HG02759 (cell line): Measurements from ENCODE around the gene ADGRD1.

Source experiments
- ATAC-seq: cut with Tn5 transposase; IDR thresholded peaks from one replicate; pipeline ENCODE4 v1.9.1; 2021; ENCODE audit warnings: mild to moderate bottlenecking, moderate library complexity; ENCODE audit not compliant: unreplicated experiment

Gene ADGRD1

GRCh38 chr12:131020326-131021153, 66.8 kb downstream of the ADGRD1 start:
- ATAC-seq, result no peak

- no peak for ATAC-seq
Measured at GRCh38 chr12:131021154-131021541, 67.4 kb downstream of the ADGRD1 start.

- ATAC-seq, result no peak
Measured at GRCh38 chr12:131024026-131024425, 70.3 kb downstream of the ADGRD1 start.

- ATAC-seq, result no peak
Measured at GRCh38 chr12:131024721-131025120, 71.0 kb downstream of the ADGRD1 start.

GRCh38 chr12:131025234-131025633, 71.5 kb downstream of the ADGRD1 start:
- ATAC-seq, result no peak

GRCh38 chr12:131025939-131026702, 72.4 kb downstream of the ADGRD1 start:
- ATAC-seq, result no peak

GRCh38 chr12:131026754-131027153, 73.0 kb downstream of the ADGRD1 start:
- no peak for ATAC-seq

GRCh38 chr12:131027264-131027663, 73.6 kb downstream of the ADGRD1 start:
- no peak for ATAC-seq

GRCh38 chr12:131027876-131028586, 74.3 kb downstream of the ADGRD1 start:
- ATAC-seq, result no peak

GRCh38 chr12:131028587-131029338, 75.1 kb downstream of the ADGRD1 start:
- no peak for ATAC-seq

GRCh38 chr12:131030472-131031328, 77.0 kb downstream of the ADGRD1 start:
- no peak for ATAC-seq

- ATAC-seq, result no peak
Measured at GRCh38 chr12:131032082-131032750, 78.5 kb downstream of the ADGRD1 start.

GRCh38 chr12:131033486-131033885, 79.8 kb downstream of the ADGRD1 start:
- no peak for ATAC-seq

- no peak for ATAC-seq
Measured at GRCh38 chr12:131033886-131034482, 80.3 kb downstream of the ADGRD1 start.

- ATAC-seq, result no peak
Measured at GRCh38 chr12:131034631-131035244, 81.0 kb downstream of the ADGRD1 start.

- ATAC-seq, result no peak
Measured at GRCh38 chr12:131035245-131035681, 81.6 kb downstream of the ADGRD1 start.

GRCh38 chr12:131038159-131038558, 84.5 kb downstream of the ADGRD1 start:
- ATAC-seq, result no peak
